Measurements from ENCODE around the gene VWA5B2.

DNA sequence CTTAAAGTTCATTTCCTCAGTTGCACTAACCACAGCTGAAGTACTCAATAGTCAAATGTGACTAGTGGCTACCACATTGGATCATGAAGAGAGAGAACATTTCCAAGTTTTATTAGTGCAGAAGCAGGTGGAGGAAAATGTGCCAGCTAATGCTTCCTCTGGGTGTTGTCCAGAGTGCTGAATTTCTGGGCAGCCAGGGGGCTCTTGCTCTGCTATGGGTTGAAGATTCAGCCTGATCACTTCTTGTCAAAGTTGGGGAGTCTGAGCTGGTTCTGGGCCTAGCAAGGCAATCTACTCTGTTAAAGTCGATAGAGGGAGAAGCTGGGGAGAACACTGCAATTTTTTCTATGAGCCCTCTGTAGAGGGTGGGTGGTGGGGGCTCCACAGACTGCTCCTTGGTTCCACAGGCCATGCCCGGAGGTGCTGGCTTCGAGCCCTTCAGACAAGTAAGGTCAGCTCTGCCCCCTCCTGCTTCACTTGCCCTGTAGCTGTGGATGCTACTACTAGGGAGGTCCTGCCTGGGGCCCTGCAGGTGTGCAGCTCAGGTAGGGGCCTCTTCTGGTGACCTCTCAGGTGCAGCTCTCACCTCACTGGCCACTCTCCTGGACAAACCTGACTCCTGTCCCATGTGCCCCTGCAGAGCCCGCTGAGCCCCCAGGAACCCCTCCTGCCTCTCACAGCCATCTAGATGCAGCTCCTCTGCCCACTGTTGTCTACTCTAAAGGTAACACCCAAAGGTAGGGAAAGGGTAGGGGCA lies 11.2 kb downstream of the VWA5B2 start:
- no peak for TF ChIP-seq ZNF76 (tag by site-specific recombination; IDR thresholded peaks at IDR 0.05; ENCODE audit: borderline replicate concordance, low read depth)
- TF ChIP-seq, protein P1, sequence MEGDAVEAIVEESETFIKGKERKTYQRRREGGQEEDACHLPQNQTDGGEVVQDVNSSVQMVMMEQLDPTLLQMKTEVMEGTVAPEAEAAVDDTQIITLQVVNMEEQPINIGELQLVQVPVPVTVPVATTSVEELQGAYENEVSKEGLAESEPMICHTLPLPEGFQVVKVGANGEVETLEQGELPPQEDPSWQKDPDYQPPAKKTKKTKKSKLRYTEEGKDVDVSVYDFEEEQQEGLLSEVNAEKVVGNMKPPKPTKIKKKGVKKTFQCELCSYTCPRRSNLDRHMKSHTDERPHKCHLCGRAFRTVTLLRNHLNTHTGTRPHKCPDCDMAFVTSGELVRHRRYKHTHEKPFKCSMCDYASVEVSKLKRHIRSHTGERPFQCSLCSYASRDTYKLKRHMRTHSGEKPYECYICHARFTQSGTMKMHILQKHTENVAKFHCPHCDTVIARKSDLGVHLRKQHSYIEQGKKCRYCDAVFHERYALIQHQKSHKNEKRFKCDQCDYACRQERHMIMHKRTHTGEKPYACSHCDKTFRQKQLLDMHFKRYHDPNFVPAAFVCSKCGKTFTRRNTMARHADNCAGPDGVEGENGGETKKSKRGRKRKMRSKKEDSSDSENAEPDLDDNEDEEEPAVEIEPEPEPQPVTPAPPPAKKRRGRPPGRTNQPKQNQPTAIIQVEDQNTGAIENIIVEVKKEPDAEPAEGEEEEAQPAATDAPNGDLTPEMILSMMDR (tag by site-specific recombination; IDR thresholded peaks at IDR 0.05) = no peak
- no peak for TF ChIP-seq ZNF398 (tag by site-specific recombination; IDR thresholded peaks at IDR 0.05)
- peak; percentile 94 for TF ChIP-seq REST (tag by site-specific recombination; IDR thresholded peaks at IDR 0.05)
- no peak for TF ChIP-seq ZNF513 (tag by site-specific recombination; IDR thresholded peaks at IDR 0.05)
- TF ChIP-seq ZNF274 (IDR thresholded peaks at IDR 0.05; ENCODE audit: low read length) = no peak
- TF ChIP-seq ZNF274 (tag by site-specific recombination; IDR thresholded peaks at IDR 0.05; ENCODE audit: borderline replicate concordance) = no peak
- no peak for TF ChIP-seq ZNF146 (tag by site-specific recombination; IDR thresholded peaks at IDR 0.05)
- no peak for TF ChIP-seq ZNF302 (tag by site-specific recombination; IDR thresholded peaks at IDR 0.05; ENCODE audit: low read depth)
- no peak for TF ChIP-seq TSHZ1 (tag by site-specific recombination; IDR thresholded peaks at IDR 0.05; ENCODE audit: borderline replicate concordance)

All from HEK293 (cell line).